Measurements from ENCODE around the gene TAPT1.

- no peak; the same call in 1 of the 2 replicates for TF ChIP-seq MAX (IDR thresholded peaks at IDR 0.05)
- TF ChIP-seq ZFP62 (CRISPR knock-in tag; IDR thresholded peaks at IDR 0.05): no peak
Measured at GRCh38 chr4:16226816-16227461, 668 bp upstream of the TAPT1 start.

Data from HepG2 (cell line).